C4-2B (cell line): ENCODE data around the gene DSC1.

Experiments
- ZFX ChIP-seq: fragments of 450-650 bp; IDR thresholded peaks from 2 replicates; pipeline ENCODE4 v1.6.1; 2017
- TF ChIP-seq, protein P1 (sequence below): fragments of 450-650 bp; conservative IDR thresholded peaks from 2 replicates; pipeline ENCODE4 v1.5.1; 2017; ENCODE audit warnings: mild to moderate bottlenecking

DNA sequence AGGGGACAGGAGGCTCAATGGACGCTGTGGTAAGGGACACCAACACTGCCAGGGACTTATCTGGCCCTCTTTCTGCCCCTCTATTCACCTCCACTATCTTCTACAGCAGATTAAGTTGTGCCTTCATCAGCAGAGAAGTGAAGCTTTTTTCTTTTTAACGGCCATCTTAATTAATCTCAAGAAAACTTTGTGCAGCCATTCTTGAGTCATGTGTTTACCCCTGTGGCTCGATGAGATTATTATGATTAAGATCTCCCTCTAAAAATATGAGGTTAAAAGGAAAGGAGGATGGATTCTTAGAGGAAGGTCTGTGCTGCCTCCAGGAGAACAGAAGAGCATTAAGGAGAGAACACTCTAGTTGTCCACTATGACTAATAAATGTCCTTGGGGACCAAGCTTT, 32.4 kb upstream of the DSC1 start:
- TF ChIP-seq, protein P1, sequence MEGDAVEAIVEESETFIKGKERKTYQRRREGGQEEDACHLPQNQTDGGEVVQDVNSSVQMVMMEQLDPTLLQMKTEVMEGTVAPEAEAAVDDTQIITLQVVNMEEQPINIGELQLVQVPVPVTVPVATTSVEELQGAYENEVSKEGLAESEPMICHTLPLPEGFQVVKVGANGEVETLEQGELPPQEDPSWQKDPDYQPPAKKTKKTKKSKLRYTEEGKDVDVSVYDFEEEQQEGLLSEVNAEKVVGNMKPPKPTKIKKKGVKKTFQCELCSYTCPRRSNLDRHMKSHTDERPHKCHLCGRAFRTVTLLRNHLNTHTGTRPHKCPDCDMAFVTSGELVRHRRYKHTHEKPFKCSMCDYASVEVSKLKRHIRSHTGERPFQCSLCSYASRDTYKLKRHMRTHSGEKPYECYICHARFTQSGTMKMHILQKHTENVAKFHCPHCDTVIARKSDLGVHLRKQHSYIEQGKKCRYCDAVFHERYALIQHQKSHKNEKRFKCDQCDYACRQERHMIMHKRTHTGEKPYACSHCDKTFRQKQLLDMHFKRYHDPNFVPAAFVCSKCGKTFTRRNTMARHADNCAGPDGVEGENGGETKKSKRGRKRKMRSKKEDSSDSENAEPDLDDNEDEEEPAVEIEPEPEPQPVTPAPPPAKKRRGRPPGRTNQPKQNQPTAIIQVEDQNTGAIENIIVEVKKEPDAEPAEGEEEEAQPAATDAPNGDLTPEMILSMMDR, result no peak
- no peak for TF ChIP-seq ZFX
